Measurements from ENCODE around the gene SLC24A2.
"Not testable (repeated sequence)": the region's sequence is repeated elsewhere in the genome, so short reads cannot be mapped to it uniquely, and the experiment has no call there.

SLC24A2 gene

DNA sequence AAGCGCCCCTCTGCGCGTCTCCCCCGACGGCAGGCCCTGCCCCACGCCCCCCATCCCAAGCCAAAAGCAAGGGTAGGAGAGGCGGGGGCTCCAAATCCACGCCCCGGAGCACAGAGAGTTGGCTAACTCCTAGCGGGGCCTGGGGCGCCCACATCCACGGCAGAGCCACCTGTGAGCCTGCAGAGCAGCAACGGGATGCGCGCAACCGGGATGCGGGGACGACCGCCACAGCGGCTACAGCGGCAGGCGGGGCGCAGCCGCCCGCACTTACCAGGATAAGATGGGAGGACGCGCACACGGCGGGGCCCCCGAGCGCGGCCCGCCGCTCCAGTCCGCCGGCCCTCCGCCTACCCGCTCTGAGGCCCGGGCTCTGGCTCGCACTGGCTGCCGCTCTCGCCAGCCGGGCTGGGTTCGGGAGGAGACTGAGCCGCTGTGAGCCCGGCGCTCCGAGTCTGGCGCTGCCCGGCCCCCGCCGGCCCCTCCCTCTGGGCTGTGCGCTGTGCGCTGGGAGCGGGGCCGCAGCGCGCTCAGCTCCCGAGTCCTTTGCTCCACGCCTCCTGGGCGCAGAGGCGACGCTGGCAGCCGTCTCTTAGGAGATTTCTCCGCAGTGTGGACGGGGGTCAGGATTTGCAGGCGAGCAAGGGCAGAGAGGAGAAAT lies at the start of gene SLC24A2:
TSS of gene SLC24A2 (minus strand) at position 424 of the 658 bp plus-strand sequence.
- no peak for DNase-seq

DNA sequence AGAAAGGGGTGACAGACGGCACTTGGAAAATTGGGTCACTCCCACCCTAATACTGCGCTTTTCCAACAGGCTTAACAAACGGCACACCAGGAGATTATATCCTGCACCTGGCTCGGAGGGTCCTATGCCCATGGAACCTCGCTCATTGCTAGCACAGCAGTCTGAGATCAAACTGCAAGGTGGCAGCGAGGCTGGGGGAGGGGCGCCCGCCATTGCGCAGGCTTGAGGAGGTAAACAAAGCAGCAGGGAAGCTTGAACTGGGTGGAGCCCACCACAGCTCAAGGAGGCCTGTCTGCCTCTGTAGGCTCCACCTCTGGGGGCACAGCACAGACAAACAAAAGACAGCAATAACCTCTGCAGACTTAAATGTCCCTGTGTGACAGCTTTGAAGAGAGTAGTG lies 44.5 kb upstream of the SLC24A2 start:
- not testable (repeated sequence) for DNase-seq

DNA sequence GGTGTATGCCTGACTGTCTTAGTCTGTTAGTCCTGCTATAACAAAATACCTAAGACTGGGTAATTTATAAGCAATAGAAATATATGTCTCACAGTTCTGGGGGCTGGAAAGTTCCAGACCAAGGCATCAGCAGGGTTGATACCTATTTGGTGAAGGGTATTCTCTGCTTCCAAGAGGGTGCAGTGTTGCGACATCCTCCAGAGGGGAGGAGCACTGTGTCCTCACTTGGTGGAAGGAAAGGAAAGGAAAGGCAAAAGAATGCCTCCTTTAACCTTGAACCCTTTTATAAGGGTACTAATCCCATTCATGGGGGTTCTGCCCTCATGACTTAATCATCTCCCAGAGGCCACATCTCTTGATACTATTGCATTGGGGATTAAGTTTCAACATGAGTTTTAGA lies 42.0 kb upstream of the SLC24A2 start:
- no peak for DNase-seq

DNA sequence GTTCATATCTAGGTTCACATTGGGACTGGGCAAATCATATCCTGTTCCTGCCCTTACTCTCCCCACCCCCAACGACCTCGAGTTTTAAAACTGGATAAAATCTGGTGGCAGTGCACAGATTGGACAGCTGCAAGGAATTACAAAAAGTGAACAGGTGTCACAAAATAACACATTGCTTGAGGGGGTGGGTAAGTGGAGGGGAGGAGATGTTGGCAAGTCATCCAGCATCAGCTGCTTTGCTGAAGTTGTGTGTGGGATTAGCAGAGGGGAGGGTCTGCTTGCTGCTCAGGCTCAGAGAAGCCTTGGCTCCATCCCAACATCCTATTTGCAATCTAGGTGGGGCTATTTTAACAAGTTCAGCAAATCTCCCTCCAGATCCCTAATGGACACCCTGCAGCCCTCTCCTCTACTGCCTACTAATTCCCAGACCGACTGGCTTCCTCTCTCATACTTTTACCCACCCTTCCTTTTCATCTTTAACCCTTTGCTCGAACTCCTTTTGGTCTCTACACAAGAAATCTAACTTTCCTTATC lies 39.8 kb upstream of the SLC24A2 start:
- DNase-seq: no peak

DNA sequence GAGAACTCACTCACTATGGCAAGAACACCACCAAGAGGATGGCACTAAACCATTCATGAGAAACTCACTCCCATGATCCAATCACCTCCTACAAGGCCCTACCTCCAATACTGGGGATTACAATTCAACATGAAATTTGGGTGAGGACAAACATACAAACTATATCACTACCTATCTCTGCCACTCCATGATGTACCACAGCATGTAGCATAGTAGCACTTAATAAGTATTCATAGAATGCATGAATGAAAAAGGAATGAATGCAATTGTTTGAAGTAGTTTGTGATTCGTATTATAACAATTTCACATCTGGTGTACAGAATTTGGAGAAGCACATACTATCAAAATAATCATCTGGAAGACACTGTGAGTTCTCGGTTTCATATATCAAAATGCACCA lies 27.9 kb upstream of the SLC24A2 start:
- no peak for DNase-seq

DNA sequence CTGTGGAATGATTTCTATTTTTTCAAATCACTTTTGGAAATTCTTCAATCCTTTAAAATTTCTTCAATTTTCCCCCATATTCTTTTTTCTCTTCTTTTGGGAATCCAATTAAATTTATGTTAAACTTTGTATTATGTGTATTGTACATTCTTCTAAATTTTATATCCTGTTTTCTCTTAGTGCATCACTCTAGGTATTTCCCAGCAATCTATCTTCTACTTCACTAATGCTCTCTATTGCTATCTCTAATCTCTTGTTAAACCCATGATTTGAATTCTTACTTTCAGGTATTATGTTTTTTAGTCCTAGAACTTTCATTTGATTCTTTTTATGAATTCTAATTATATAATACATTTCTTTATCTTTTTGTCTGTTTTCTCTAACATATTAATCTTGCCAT lies 23.4 kb upstream of the SLC24A2 start:
- no peak for DNase-seq

DNA sequence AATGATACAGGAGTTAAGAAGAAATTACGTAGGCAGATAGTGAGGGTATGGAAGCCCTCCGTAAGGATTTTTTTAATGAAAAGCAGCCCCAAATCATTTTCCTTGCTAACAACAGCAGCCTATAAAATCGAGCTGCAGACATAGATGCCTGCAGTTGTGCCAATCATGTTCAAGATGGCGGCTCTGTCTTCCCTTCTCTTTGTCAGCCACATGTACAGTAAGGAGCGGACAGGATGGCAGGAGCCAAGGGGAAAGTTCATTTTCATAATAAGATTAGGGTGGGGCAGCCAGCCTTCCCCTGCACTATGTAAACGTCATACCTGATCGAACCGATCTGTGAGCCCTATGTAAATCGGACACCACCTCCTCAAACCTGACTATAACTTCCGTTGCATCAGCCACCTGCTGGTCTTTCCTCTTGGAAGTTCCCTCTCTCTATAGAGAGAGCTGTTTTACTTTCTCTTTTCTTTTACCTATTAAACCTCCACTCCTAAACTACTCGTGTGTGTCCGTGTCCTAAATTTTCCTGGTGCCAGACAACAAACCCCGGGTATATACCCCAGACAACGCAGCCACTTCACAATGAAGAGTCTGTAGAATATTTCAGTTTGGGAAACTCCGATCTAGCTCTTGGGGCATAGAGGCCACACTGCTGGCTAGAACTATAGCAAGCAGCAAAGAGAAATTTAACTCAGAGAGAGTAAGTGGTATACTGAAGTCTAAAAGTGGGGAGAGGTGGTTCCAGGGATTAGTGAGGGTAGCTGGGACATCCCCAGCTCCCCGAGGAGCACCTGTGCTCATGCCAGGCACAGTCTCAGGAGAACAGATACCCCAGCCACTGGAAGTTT lies 20.8 kb upstream of the SLC24A2 start:
- no peak for DNase-seq

DNA sequence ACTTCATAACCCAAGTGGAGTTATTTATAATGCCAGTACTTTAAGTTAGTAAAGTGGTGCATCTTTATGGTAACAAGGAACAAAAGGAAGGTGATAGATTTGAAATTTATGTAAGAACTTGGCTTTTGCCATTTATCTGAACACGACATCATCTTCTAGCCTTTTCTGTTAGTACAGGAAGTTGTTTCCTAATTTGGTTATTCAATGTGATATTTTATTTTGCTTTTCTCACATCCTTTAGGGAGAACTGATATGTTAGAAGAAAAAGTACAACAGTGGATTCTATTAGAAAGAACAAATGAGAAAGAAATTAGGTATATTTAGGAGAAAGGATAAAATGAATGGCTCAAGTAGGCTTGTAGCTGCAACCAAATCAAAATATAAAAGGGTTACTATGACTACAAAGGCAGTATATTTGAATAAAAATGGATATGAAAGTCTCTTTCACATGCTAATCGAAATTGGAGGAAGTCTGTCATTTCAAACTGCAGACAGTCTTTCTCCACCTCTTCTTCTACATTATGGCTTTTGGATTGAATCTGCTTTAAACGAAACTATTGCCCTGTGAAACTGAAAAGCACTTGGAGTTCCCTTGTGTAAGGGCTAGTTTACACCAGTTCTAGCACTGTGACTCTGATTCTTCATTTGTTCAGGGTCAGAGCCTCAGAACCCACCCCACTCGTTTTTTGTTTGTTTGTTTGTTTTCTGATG lies 18.5 kb upstream of the SLC24A2 start:
- no peak for DNase-seq

DNA sequence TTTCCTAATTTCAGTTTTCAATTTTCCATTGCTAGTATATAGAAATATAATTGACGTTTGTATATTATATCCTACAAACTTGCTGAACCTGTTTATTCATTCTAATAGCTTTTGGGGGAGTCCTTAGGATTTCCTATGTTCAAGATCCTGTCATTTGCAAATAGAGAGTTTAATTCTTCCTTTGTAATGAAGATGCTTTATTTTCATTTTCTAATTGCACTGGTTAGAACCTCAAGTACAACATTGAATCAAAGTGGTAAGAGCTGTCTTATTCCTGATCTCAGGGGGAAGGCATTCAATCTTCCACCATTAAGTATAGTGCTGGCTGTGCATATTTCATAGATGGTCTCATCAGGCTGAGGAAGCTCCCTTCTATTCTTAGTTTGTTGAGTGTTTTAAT lies 15.6 kb upstream of the SLC24A2 start:
- DNase-seq: no peak

DNA sequence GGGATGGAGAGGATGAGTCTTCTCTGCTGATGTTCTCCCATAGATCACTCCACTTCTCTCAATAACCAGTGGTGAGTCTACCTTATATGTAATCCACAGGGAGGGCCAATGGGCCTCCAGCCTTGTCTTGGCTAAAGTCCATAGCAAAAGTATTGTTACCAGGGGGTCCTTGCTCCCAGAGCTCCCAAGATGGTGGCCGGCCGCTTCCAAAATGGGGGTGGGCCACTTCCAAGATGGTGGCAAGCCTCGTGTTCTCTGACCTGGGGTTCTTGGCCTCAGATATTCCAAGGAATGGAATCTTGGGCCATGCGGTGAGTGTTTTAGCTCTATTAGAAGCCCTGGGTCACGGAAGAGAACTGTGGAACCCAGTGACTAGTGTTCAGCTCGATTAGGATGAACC lies 12.0 kb upstream of the SLC24A2 start:
- no peak for DNase-seq

DNA sequence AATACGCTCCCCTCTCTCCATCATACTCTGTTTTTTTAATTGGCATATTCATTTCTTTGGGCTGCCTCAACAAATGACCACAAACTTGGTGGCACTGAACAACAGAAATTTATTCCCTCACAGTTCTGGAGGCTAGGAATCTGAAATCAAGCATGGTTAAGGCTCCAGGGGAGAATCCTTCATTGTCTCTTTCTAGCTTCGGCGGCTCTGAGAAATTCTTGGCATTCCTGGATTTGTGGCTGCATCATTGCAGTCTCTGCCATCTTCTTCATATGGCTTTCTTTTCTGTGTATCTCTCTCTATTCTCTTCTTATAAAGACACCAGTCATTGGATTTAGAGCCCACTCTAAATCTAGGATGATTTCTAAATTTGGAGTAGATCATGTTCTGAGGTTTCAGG lies 10.9 kb upstream of the SLC24A2 start:
- DNase-seq: no peak

DNA sequence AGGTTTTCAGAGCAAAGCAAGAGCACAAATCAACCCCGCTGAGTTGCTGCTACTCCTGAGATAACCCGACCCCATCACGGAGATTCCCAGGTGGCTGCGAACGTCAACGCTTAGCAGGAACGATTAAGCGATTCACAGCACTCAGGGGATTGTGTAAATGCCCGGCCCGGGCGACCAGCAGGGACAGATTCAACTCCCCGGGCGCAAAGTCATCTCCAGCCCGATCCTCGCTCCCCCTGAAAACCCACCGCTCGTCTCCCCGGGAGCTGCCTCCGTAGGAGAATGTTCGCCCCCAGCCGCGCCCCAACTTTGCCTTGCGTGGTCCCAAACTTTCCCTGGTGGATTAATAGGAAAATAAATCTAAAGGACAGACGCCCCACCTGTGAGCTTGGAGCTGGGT lies 685 bp downstream of the SLC24A2 start:
- no peak for DNase-seq

DNA sequence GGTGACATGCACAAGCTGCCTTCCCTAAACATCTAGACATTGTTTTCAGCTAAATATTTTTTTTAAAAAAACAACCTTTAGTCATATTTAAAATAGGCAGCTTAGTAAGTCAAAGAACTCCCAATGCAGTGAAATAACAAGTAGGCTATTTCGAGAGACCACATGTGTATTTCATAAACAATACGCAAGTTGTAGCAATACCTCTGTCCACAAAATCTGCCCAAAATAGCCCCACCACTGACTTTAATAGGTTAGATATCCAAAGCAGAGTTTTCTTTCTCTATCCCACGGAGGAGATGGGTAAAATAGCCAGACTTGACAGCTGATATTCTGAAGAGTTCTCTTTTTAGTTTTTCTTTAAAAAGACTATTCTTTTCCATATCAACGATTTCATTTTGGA lies 1.2 kb downstream of the SLC24A2 start:
- DNase-seq: no peak

DNA sequence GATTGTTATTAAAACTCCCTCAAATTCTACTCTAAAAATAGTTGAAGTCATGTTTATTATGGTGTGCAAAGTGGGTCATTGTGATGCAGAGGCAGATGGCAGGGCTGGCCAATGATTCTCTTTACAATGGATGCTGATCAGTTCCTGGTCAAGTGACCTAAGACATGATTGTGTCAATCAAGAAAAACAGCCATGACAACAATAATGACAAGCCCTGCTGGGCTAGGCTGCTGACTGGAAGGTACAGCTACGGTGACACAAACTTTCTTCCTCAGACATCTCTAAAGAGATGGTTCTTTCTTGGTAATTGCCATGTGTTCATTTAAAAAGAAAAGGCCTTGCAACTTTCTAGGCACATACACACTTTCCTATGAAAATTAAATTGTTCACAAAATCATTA lies 3.6 kb downstream of the SLC24A2 start:
- DNase-seq: no peak

DNA sequence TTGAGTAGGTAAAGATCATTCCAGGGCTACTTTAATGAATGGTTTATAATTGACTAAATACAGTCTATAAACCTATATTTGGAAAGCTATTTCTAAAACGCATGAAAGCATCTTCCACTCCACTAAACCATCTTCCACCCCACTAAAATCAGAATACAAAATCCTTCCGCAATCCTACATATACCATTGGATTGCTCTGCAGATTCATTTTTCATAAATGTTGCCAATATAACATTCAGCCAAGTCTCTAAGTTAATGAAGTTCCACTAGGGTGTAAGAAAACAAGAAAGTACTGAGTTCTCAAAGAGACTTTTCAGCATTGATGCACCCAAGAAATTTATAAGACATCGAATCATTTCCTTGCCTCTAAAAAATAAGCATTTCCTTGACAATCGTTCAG lies 4.7 kb downstream of the SLC24A2 start:
- no peak for DNase-seq

DNA sequence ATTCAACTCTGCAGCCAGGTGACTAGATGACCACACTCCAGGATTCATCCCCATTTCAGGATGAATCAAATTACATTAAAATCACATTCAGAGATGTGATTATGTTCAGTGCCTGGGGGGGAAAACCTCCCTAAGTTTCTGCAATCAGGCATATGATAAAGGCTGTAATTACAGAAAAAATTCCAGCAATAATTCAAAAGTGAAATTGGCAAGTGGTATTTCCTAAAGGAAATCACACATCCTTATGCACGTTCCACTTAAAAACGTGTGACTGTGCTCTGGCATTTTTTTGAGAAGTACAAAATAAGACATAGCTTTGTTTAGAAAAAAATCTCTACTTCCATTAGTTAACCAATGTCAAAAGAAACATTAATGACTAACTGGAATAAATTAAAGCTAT lies 5.3 kb downstream of the SLC24A2 start:
- DNase-seq: no peak

DNA sequence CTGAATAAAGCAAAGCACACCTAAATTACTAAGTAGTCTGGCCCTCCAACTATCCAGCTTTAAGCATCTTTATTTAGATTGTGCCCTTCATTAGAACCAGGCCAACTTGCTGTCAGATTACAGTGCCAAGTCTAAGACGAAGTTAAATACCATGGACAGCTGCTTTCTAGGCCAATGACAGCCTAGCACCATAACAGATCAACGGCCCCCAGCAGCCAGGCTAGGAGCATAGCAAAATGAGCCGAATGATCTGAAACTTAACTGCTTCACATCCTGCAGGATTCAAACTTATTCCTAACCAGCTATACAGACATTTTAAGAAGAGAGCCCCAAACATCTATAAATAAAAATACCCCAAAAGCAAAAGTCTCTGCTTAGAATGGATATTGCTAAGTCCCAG lies 6.8 kb downstream of the SLC24A2 start:
- no peak for DNase-seq

DNA sequence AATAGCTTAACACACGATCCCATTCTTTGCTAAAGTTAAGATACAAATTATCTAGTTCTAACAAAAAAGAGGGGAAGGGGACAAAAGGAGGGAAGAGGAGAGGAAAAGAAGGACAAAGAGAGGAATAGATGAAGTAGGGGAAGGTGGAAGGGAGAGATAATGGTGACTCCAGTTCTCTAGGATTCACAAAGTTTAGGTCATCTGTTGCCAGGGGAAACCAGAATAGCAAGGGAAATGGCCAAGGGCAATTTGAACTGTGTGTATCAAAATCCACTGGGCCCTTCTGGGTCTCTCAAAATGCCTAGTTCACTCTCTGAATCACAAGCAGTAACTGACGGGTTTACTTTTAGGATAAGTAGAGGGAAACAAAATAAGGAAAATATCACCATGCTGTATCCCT lies 7.6 kb downstream of the SLC24A2 start:
- DNase-seq: no peak

DNA sequence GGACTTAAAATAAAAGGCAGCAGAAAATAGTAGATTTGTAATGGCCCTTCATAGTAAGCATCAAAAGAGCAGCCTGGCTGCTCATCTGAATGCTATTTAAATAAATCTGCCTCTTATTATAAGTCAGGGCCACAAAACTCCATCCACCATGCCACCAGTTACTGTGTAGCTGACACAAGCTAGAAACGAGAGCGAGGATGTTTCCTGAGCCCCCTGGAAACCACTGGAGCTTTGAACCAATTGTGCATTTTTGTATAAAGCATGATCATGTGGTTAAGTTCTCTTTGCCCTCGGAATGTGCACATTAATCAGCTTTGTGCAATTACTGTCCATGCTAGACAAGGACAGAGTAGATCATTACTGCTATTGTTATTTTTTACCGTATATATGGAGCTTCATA lies 17.4 kb downstream of the SLC24A2 start:
- no peak for DNase-seq

DNA sequence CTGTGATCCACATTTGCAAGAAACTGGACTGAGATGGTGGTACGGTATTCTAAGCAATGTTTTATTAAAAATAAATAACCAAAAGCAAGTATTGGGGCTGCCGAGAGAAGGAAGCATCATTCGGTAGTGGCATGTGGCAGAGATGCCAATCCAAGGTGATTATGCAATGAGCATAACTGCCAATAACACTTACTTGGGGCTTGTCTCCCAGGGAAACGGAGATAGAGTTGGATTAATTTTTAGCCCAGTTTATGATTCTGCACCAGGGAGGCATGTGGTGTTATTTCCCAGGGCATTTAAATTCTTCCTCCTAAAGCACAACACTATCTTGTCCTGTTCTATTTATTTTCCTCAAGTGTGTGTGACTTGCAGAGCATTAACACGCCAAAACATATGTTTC lies 17.9 kb downstream of the SLC24A2 start:
- no peak for DNase-seq

DNA sequence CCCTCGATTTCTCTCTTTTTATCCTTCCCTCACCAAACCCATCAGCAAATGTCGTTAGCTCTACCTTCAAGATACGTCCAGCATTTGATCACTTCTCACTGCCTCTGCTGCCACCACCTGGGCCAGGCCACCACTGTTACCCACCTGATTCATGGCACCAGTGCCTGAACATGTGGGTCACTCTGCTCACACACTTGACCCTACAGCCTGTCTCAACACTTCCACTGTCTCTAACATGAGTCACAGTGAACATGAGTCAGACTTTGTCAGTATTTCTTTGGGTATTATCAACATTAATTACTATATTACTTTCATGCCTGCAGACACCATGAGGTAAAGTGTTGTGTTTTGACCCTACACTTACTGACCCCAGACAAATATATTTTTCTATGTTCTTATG lies 19.6 kb downstream of the SLC24A2 start:
- DNase-seq: no peak

DNA sequence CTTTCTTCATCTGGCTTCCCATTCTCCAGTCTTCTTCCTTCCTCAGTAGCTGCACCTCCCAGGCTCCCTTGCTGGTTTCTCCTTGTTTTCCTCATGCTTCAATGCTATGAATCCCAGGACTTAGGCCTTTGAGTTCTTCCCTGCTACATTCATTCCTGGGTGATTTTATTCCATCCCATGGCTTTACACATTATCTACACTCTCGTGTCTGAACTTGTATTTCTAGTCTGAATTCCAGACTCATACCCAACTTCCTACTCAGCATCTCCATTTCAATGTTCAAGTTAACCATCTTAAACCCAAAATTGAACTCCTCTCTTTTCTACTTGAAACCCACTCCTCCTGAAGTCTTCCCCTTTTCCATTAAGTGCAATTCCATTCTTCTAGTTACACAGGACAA lies 20.0 kb downstream of the SLC24A2 start:
- DNase-seq: no peak

DNA sequence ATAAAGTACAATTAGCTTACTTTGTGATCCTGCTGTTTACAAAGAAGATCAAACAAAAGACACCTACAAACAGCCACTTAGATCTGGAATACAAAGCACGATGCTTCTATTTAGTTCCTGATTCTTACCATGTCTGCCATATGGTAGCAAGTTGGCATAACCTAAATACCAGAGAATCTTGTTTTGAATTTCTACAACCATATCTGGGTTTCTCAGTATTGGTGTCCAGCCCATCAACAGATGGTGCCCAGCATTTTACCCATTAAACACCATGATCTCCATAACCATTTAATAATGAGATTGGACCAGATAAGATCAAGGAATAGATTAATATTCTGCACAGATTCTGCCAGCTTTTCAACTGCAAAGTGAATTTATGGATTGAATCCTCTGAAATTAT lies 29.8 kb downstream of the SLC24A2 start:
- DNase-seq: no peak

DNA sequence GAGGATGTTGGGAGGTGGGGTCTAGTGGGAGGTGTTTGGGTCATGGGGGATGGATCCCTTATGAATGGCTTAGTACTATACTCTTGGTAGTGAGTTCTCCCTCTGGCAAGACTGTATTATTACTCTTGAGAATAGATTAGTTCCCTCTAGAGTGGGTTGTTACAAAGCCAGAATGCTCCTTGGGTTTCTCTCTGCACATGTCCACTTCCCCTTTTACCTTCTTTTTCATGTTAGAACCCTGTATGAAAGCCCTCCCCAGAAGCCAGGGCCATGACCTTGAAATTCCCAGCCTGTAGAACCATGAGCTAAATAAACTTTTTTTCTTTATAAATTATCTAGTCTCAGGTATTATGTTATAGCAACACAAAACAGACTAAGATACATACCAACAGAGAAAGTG lies 31.1 kb downstream of the SLC24A2 start:
- DNase-seq: no peak

Measured in activated CD4-positive, CD25-positive, alpha-beta regulatory T cell treated with anti-CD3 and anti-CD28 coated beads, Interleukin-2, amount 50 U/mL, for 72 hours (primary cell).